SIG-M5 treated with dmso at 0.1 percent for 504 hours (cell line): ENCODE results near the gene WIPF2.
A peak's percentile ranks its signal among the peaks of the same experiment; 100 is the strongest.
"Not testable (repeated sequence)": the region's sequence is repeated elsewhere in the genome, so short reads cannot be mapped to it uniquely, and the experiment has no call there.

ENCODE experiments used
- DNase-seq: peaks from one replicate; lab custom pipeline; 2025; ENCODE audit not compliant: unreplicated experiment; lab: John Stamatoyannopoulos, UW

WIPF2 gene

GRCh38 chr17:40293363-40293762 lies 74.3 kb downstream of the WIPF2 start:
- no peak for DNase-seq

GRCh38 chr17:40295488-40296436 lies 76.7 kb downstream of the WIPF2 start:
- DNase-seq: no peak

- DNase-seq: no peak
Measured at GRCh38 chr17:40297511-40297910, 78.4 kb downstream of the WIPF2 start.

GRCh38 chr17:40298726-40299125 lies 79.6 kb downstream of the WIPF2 start:
- no peak for DNase-seq

- not testable (repeated sequence) for DNase-seq
Measured at GRCh38 chr17:40299159-40299757, 80.2 kb downstream of the WIPF2 start.

GRCh38 chr17:40301315-40301714 lies 82.2 kb downstream of the WIPF2 start:
- peak; percentile 42 for DNase-seq

GRCh38 chr17:40303009-40303657 lies 84.0 kb downstream of the WIPF2 start:
- DNase-seq: peak; percentile 79

GRCh38 chr17:40303708-40304551 lies 84.8 kb downstream of the WIPF2 start:
- DNase-seq: no peak

- DNase-seq: not testable (repeated sequence)
Measured at GRCh38 chr17:40304552-40304863, 85.4 kb downstream of the WIPF2 start.

- not testable (repeated sequence) for DNase-seq
Measured at GRCh38 chr17:40304866-40305265, 85.8 kb downstream of the WIPF2 start.

- DNase-seq: no peak
Measured at GRCh38 chr17:40306395-40306794, 87.3 kb downstream of the WIPF2 start.

GRCh38 chr17:40307001-40307730 lies 88.1 kb downstream of the WIPF2 start:
- no peak for DNase-seq

- peak; percentile 16 for DNase-seq
Measured at GRCh38 chr17:40307740-40308239, 88.7 kb downstream of the WIPF2 start.

- no peak for DNase-seq
Measured at GRCh38 chr17:40309031-40309948, 90.2 kb downstream of the WIPF2 start, which contains the start of gene RARA. TSS of gene RARA (plus strand) at chr17:40309180. CDS start at chr17:40331219, 22,039 bp downstream.

- DNase-seq: no peak
Measured at GRCh38 chr17:40309949-40310510, 90.9 kb downstream of the WIPF2 start.

- DNase-seq: no peak
Measured at GRCh38 chr17:40310882-40311391, 91.8 kb downstream of the WIPF2 start.

- no peak for DNase-seq
Measured at GRCh38 chr17:40311575-40311974, 92.5 kb downstream of the WIPF2 start.

- no peak for DNase-seq
Measured at GRCh38 chr17:40312131-40312731, 93.1 kb downstream of the WIPF2 start.
